CD1c-positive myeloid dendritic cell (primary cell): ENCODE results near the gene ETV1.

ENCODE experiments used
- DNase-seq: peaks from one replicate; pipeline ENCODE4 v3.0.0-alpha.2; 2016; ENCODE audit errors: extremely low spot score

The ETV1 gene

GRCh38 chr7:13986208-13986607 is 3.3 kb downstream of the ETV1 start:
- no peak for DNase-seq

GRCh38 chr7:13984831-13985685 is 4.4 kb downstream of the ETV1 start:
- DNase-seq, result no peak

DNA sequence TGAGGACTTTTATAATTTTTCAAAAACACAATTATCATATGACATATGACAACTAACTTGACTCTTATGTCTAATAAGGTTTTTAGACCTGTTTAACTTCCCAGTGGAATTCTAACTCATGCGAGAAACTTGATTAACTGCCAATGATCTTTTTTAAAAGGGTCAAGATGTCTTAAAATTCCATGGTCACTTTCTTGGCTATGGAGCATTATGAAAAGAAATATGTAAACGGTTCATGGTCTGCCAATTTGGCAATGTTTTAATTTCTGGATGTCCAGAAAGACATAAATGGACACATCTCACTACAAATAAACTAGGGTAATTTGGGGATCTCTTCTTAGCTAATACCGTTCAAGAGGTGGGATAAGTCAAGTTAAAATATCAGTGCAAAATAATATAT is 5.4 kb downstream of the ETV1 start:
- no peak for DNase-seq

GRCh38 chr7:13982940-13983677 is 6.4 kb downstream of the ETV1 start:
- no peak for DNase-seq

DNA sequence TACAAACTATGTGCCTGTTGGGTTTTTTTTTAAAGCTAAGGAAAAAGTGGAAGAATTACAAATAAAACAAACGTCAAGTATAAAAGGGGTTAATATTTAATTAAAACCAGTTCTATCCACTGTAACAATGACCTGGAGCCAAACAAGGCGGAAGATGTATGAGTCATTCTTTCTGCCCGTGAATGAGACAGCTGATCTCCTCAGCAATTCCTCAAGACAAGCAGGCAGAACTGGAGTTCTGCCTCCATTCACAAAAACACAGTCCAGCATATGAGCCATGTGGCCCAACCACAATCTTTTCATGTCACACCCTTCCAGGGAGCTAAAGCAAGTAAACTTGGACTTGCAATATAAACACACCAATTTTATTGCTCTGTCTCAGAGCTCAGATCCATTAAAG is 8.4 kb downstream of the ETV1 start:
- no peak for DNase-seq

DNA sequence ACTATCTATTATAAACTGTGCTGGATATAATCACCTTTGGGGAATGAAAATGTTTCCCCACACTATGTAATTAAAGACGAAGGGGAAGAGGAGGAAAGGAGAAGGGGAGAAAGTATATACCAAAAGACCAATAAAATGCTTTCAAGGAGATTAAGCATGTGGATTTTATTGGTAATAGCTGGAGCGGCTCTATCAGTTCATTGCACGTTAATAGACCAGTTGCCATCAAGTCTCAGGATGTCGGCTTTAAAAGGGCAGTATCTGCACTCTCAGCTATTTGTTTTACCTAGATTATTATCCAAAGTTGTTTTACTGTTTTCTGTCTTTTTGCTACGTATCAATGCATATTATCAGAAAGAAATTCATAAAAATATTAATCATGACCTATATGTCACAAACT is 9.0 kb downstream of the ETV1 start:
- no peak for DNase-seq

GRCh38 chr7:13979671-13980435 is 9.6 kb downstream of the ETV1 start:
- DNase-seq, result no peak

- no peak for DNase-seq
Measured at GRCh38 chr7:13976594-13976993, 12.9 kb downstream of the ETV1 start.

- DNase-seq, result no peak
Measured at GRCh38 chr7:13965077-13965476, 24.4 kb downstream of the ETV1 start.

- no peak for DNase-seq
Measured at GRCh38 chr7:13963925-13964324, 25.5 kb downstream of the ETV1 start.

- no peak for DNase-seq
Measured at GRCh38 chr7:13955494-13955893, 34.0 kb downstream of the ETV1 start.

DNA sequence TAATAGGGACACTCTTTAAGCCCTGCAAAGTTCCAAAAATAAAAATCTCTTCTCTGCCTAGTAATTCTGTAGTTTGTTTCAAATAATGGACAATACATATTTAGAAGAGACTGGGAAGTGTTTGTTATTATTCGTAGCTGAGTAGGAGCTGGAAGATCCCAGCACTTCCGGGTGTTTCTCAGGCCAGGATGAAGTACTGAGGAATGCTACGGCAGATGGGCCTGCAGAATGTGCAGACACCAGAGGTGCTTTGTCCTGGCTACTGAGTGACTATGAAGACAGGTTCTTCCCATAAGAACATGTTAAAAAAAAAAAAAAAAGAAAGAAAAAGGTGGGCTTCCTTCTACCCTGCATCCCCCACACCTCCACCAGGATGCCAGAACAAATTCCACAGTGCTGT is 36.1 kb downstream of the ETV1 start:
- DNase-seq, result no peak

- DNase-seq, result no peak
Measured at GRCh38 chr7:13952921-13953320, 36.5 kb downstream of the ETV1 start.

DNA sequence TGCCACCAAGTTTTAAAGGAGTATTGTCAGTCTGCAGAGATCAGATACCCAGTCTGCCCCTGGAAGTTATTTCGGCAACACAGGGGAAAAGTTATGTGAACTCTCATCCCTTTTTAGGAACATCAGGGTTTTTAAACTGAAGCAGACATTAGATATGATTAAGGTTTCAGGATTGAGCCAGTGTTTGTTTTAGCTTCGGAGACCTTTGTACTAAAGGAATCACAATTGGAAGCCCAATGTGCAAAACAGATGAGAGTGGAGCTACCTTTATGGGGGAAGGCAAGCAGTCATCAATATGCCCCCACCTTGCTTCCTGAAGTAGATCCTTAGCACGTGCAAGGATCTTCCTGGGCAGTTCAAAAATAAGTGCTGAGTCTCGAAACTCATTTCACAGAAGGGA is 39.5 kb downstream of the ETV1 start:
- no peak for DNase-seq

DNA sequence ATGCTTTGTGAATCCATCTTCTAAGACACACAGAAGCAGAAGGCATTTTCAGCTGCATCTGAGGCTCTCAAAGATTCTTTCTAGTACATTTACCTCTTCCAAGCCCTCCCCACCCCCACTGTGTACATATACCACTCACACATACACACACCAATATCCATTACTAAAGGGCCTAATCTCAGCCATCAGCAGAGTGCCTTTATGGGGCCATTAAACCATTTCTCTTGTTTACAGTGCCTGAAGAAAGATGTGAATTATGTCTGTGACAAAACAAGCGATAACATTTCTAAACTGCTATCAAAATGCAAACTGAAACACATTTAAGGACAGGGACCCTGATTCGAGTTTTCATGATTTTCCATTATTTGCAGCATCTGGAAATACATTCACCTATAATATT is 40.0 kb downstream of the ETV1 start:
- DNase-seq, result no peak

DNA sequence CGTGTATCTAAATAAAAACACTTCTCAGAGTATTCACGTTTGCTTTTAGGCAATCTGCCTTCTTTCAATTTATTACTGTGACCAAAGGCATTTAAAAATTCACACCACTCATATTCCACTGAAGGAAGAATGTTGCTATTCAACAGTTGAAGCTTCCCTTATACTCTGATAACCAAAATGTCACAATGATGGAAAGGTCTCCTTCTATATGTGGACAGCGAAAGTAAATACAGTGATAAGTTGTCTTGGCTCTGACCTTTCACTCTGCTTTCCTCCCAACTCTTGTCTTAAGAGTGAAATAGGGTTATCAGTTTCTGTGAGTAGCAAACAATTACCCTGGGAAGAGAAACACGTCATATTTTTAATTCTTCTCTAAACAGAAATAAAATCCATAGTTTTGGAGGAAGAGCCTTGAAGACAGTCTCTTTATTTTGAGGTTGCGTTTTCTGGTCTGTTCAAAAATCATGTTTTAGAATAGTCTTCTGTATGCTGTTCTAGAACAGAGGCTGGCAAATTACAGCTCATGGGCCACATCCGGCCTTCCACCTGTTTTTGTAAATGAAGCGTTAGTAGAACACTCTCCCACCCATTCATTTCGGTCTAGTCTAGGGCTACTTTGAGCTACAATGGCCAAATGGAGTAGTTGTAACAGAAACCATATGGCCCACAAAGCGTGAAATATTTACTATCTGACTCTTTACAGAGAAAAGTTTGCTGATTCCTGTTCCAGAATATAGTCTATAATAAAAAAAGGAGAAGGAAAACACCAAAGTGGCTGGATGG is 41.3 kb downstream of the ETV1 start:
- no peak for DNase-seq

- DNase-seq, result no peak
Measured at GRCh38 chr7:13947535-13947934, 41.9 kb downstream of the ETV1 start.

GRCh38 chr7:13946181-13946580 is 43.3 kb downstream of the ETV1 start:
- no peak for DNase-seq

GRCh38 chr7:13945670-13946069 is 43.8 kb downstream of the ETV1 start:
- DNase-seq, result no peak

DNA sequence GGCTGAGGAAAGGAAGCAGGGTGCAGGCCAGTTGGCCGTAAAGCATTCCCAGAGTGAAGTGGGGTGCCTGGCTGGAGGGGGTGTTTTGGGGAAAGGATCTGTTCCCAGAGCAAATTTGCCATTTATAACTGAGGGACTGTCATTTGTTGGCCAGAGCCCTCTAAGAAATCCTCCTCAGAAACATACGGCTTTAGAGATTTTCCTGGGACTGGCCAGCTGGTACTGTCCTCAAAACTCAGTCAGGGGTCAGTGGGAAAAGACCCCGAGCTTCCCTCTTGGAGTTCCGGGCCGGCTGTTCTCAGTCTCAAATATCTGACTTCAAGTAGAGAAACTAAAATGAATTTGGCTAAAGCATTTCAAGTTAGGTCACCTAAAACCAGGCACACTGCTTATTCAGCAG is 55.9 kb downstream of the ETV1 start:
- DNase-seq, result no peak

- no peak for DNase-seq
Measured at GRCh38 chr7:13933091-13933490, 56.4 kb downstream of the ETV1 start.

DNA sequence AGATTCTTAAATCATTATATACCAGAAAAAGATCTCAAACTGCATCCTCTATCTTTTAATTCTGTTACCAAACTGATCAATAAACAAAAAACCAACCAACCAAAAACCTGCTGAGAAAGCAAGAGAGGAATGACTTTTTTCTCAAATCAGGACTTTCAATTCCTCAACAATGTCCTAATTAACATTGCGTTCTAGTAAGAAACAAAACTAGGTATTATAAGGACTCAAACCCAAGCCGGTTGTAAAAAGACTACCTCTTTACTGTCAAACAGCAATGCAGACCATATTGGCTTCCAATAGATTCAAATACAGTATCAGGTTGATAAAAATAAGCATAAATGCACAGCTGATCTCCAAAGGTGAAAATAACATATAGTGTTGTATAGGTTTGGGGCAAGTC is 57.3 kb downstream of the ETV1 start:
- no peak for DNase-seq
